HepG2 (cell line): Measurements from ENCODE around the gene MYBL2. TPM values are rescaled to one million over a fixed set of nuclear protein-coding genes. Genes with fewer than 3 reads are reported as not detected.

Experiments used
- ARID2 ChIP-seq: sonication (generic); formaldehyde crosslinking; IDR thresholded peaks from 2 replicates; pipeline ENCODE4 v1.8.1; 2022; ENCODE audit warnings: mild to moderate bottlenecking, missing genetic modification reagents, borderline replicate concordance
- CREB1 ChIP-seq, 2 experiments: fragments of 450-650 bp in 1 of 2; IDR thresholded peaks; 2 replicates each; pipeline ENCODE4 v1.6.1; 2016 to 2017; ENCODE audit warnings: control low read depth in 1 of 2, mild to moderate bottlenecking in 1 of 2, missing compliant biosample characterization in 1 of 2, missing genetic modification characterization in 1 of 2
- EED ChIP-seq: sonication (generic); formaldehyde crosslinking; IDR thresholded peaks from 2 replicates; pipeline ENCODE4 v1.5.0; 2020; ENCODE audit warnings: mild to moderate bottlenecking, missing genetic modification reagents
- EHMT2 ChIP-seq: fragments of 200-600 bp; sonication (generic); IDR thresholded peaks from 2 replicates; pipeline ENCODE4 v1.7.0; 2017; ENCODE audit warnings: antibody characterized with exemption, low read depth, low read length, borderline replicate concordance
- FOXK1 ChIP-seq: sonication (generic); formaldehyde crosslinking; IDR thresholded peaks from 2 replicates; pipeline ENCODE4 v1.4.0; 2020; ENCODE audit warnings: low read depth, missing genetic modification reagents, borderline replicate concordance
- MAZ ChIP-seq, 2 experiments: sonication (generic) in 1 of 2; formaldehyde crosslinking in 1 of 2; IDR thresholded peaks; 2 replicates each; pipeline versions ENCODE4 v1.5.0 to v1.6.1; 2012 to 2020; ENCODE audit warnings: low read depth in 2 of 2, mild to moderate bottlenecking in 2 of 2, borderline replicate concordance in 1 of 2, improper control_type of control experiment in 1 of 2, low read length in 1 of 2, missing genetic modification reagents in 1 of 2, moderate library complexity in 1 of 2
- MED13 ChIP-seq: sonication (generic); formaldehyde crosslinking; IDR thresholded peaks from 2 replicates; pipeline ENCODE4 v1.5.0; 2020; ENCODE audit warnings: missing genetic modification reagents
- MLX ChIP-seq: IDR thresholded peaks from 2 replicates; pipeline ENCODE4 v1.6.1; 2016
- NFE2 ChIP-seq: sonication (generic); formaldehyde crosslinking; IDR thresholded peaks from 2 replicates; pipeline ENCODE4 v1.4.0; 2020; ENCODE audit warnings: missing genetic modification reagents
- NR3C1 ChIP-seq: sonication (generic); formaldehyde crosslinking; IDR thresholded peaks from 2 replicates; pipeline ENCODE4 v1.4.0; 2020; ENCODE audit warnings: missing genetic modification reagents
- PPARG ChIP-seq: conservative IDR thresholded peaks from 2 replicates; pipeline ENCODE4 v1.6.1; 2016; ENCODE audit warnings: missing biosample characterization, missing genetic modification reagents
- SALL1 ChIP-seq: sonication (generic); formaldehyde crosslinking; IDR thresholded peaks from 2 replicates; pipeline ENCODE4 v1.8.0; 2022; ENCODE audit warnings: mild to moderate bottlenecking, missing genetic modification reagents
- SNAI1 ChIP-seq: sonication (generic); formaldehyde crosslinking; IDR thresholded peaks from 2 replicates; pipeline ENCODE4 v1.5.0; 2020; ENCODE audit warnings: mild to moderate bottlenecking, missing genetic modification reagents, borderline replicate concordance
- SP1 ChIP-seq, 2 experiments: fragments of 450-650 bp in 1 of 2; sonication (generic) in 1 of 2; formaldehyde crosslinking in 1 of 2; IDR thresholded peaks; 2 replicates each; pipeline versions ENCODE4 v1.4.0 to v1.6.1; 2016 to 2020; ENCODE audit warnings: missing genetic modification reagents in 1 of 2
- SP2 ChIP-seq: sonication (generic); formaldehyde crosslinking; IDR thresholded peaks from 2 replicates; pipeline ENCODE4 v1.5.1; 2020; ENCODE audit warnings: mild to moderate bottlenecking, missing genetic modification reagents
- SRF ChIP-seq: IDR thresholded peaks from 2 replicates; pipeline ENCODE4 v1.6.1; 2011; ENCODE audit warnings: mild to moderate bottlenecking, low read depth, low read length, moderate library complexity
- ZFX ChIP-seq: sonication (generic); formaldehyde crosslinking; IDR thresholded peaks from 2 replicates; pipeline ENCODE4 v1.4.0; 2020; ENCODE audit warnings: mild to moderate bottlenecking, low read depth, missing genetic modification reagents, moderate library complexity
- ZNF33B ChIP-seq: sonication (generic); formaldehyde crosslinking; IDR thresholded peaks from 2 replicates; pipeline ENCODE4 v1.5.1; 2020; ENCODE audit warnings: mild to moderate bottlenecking, missing genetic modification reagents
- ZNF44 ChIP-seq: sonication (generic); formaldehyde crosslinking; IDR thresholded peaks from 2 replicates; pipeline ENCODE4 v1.5.1; 2020; ENCODE audit warnings: mild to moderate bottlenecking, missing genetic modification reagents
- ZNF510 ChIP-seq: sonication (generic); formaldehyde crosslinking; IDR thresholded peaks from 2 replicates; pipeline ENCODE4 v1.4.0; 2020; ENCODE audit warnings: low read depth, mild to moderate bottlenecking, missing genetic modification reagents
- ZNF607 ChIP-seq: sonication (generic); formaldehyde crosslinking; IDR thresholded peaks from 2 replicates; pipeline ENCODE4 v1.5.1; 2020; ENCODE audit warnings: missing genetic modification reagents, mild to moderate bottlenecking, borderline replicate concordance
- ZNF609 ChIP-seq: sonication (generic); formaldehyde crosslinking; IDR thresholded peaks from 2 replicates; pipeline ENCODE4 v1.4.0; 2020; ENCODE audit warnings: mild to moderate bottlenecking, missing genetic modification reagents, borderline replicate concordance
- ZNF616 ChIP-seq: sonication (generic); formaldehyde crosslinking; IDR thresholded peaks from 2 replicates; pipeline ENCODE4 v1.5.0; 2020; ENCODE audit warnings: low read depth, mild to moderate bottlenecking, missing genetic modification reagents
- ZNF775 ChIP-seq: sonication (generic); formaldehyde crosslinking; IDR thresholded peaks from 2 replicates; pipeline ENCODE4 v1.4.0; 2020; ENCODE audit warnings: missing genetic modification reagents, mild to moderate bottlenecking, moderate library complexity, borderline replicate concordance
- ZNF792 ChIP-seq: IDR thresholded peaks from 2 replicates; pipeline ENCODE4 v1.6.1; 2016
- polyA plus RNA-seq, 8 experiments: library from polyadenylated mRNA; depleted of rRNA in 3 of 8; stranded (reverse) in 7 of 8; unstranded in 1 of 8; fragments of >200 nt; fragmentation: Illumina TruSeq in 4 of 8; extraction: Trizol in 4 of 8; gene quantifications; 2 replicates each; pipeline versions ENCODE4 v1.2.1 to v1.2.3, GENCODE V29; 2011 to 2016; ENCODE audit warnings: low read depth in 4 of 8, missing spikeins in 1 of 8, mixed read lengths in 1 of 8; ENCODE audit not compliant: insufficient read depth in 1 of 8
- total RNA-seq, 5 experiments: library from RNA; depleted of rRNA; stranded (reverse); fragments of >200 nt; fragmentation: Illumina TruSeq; extraction: Trizol; gene quantifications; 2 replicates each; pipeline ENCODE4 v1.2.3, GENCODE V29; 2016; ENCODE audit warnings: low read depth in 1 of 5

The MYBL2 gene
- total and polyA plus RNA-seq, 2 of the 13 experiments (the other 11 are each of a cell fraction or from before 2014, with no cell fraction given): 11.9 to 66.2 TPM

- TF ChIP-seq ZNF510: 0 out of 2 replicates have a peak, but pooled peaks have one; percentile 39
- peak; percentile 79; the same call in 1 of the 2 replicates for TF ChIP-seq FOXK1 (CRISPR knock-in tag)
- TF ChIP-seq SALL1 (CRISPR knock-in tag): peak; percentile 39; the same call in 1 of the 2 replicates
- no peak for TF ChIP-seq MAZ (IDR thresholded peaks at IDR 0.05; ENCODE audit: borderline replicate concordance, low read depth, low read length)
- TF ChIP-seq MAZ (CRISPR knock-in tag; IDR thresholded peaks at IDR 0.05; ENCODE audit: low read depth): no peak
- peak; percentile 48; the same call in 1 of the 2 replicates for TF ChIP-seq PPARG (CRISPR knock-in tag)
- no peak for TF ChIP-seq ZNF616 (CRISPR knock-in tag)
- TF ChIP-seq EHMT2: no peak
- TF ChIP-seq SRF: no peak
- no peak for TF ChIP-seq ZNF33B (CRISPR knock-in tag)
- TF ChIP-seq ZNF792 (CRISPR knock-in tag): no peak
- no peak for TF ChIP-seq SP1 (IDR thresholded peaks at IDR 0.05)
- TF ChIP-seq SP1 (CRISPR knock-in tag; IDR thresholded peaks at IDR 0.05): no peak
- TF ChIP-seq SNAI1 (CRISPR knock-in tag): no peak
- no peak for TF ChIP-seq NR3C1
- no peak for TF ChIP-seq ARID2
- TF ChIP-seq ZFX (CRISPR knock-in tag): no peak
- no peak for TF ChIP-seq CREB1 (IDR thresholded peaks at IDR 0.05)
- no peak for TF ChIP-seq CREB1 (CRISPR knock-in tag; IDR thresholded peaks at IDR 0.05)
- TF ChIP-seq ZNF607: 0 out of 2 replicates have a peak, but pooled peaks have one; percentile 62
- no peak for TF ChIP-seq NFE2
- TF ChIP-seq MLX (CRISPR knock-in tag): no peak
- TF ChIP-seq ZNF775 (CRISPR knock-in tag): no peak
- TF ChIP-seq SP2 (CRISPR knock-in tag): no peak
- no peak for TF ChIP-seq EED (CRISPR knock-in tag)
- TF ChIP-seq ZNF609: no peak
- TF ChIP-seq MED13 (CRISPR knock-in tag): no peak
- no peak for TF ChIP-seq ZNF44 (CRISPR knock-in tag)
Measured at GRCh38 chr20:43739148-43739749, 72.3 kb downstream of the MYBL2 start (continued).
